Inferior parietal cortex (tissue), 1 donor: ENCODE data around the gene NUDCD3.

Experiments used
- DNase-seq: peaks from one replicate; pipeline ENCODE4 v3.0.0-alpha.2; 2016; ENCODE audit errors: extremely low spot score

NUDCD3 gene

DNA sequence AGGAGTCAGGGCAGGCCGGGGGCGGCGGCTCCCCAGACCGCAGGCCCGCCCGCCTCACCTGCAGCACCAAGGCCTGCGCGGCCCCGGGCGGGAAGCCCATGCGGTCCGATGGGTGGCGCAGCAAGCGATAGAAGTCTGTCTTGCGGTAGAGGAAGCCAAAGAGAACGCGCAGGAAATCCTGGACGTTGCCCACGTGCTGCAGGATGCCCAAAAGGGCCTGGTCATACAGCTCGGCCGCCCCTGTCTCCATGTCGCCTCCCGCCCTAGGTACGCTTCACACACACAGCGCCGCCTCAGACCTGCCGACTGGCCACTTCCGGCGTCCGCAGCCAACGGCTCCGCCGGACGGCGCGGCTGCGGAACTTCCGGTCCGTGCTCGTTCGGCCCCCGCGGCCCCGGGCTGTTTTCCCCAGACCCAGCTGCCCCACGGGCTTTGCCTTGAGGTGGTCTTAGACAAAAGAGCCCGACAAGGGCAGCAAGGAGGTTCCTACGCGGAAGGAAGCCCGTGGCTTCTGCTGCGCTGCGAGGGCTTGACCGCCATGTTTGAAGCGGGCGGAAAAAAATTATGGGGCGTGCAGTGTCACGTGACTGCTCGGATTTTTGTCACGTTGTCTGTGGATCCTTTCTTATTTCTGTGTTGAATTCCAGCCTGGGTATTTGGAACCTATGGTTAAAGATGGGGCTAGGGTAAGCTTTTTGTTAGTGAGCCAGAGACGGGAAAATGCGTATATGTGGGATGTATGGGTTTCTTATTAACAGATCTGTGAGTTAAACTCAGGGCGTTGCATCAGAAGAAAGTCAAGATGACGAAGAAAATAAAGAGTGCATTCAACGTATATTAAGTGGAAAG is at the start of gene NUDCD3:
NUDCD3 (minus strand) TSS at position 308 of the 850 bp plus-strand sequence; CDS start at position 250, 58 bp downstream.
- peak; percentile 93 for DNase-seq

DNA sequence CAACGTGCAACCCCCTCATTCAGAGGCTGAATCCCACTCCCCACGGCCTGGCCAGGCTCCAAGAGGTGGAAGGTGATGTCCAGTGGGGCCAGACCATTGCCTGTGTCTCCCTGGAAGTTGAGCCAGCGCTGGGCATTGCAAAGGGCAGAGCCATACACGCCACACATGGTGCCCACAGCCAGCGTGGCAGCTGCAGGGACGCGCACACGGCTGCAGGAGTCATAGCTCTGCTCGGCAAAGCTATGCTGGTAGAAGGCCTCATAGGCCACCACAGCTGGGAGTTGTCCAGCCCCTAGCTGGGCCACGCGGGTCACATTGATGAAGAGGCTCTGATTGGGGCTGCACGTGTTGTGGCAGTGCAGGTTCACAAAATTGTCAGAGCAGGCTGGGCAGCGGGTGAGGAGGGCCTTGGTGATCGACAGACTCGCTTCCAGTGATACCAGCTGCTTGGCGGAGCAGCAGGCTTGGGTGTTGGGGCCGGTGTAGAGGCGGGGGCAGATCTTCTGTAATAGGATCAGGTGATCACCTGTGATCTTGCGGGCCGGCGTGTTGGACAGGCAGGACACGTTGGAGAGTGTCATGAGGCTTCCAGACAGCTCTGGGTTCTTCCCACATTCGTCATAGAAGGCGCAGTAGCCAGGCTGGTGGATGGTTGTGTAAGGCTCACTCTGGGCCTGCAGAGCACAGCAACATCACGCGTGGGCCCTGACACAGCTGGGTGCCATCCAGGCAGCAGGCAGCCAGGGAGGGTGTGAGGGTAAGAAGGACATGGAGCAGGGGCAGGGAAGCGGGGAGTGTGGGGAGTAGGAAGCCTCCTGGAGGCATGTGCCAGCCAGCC is 49.4 kb upstream of the NUDCD3 start:
- DNase-seq, result no peak

DNA sequence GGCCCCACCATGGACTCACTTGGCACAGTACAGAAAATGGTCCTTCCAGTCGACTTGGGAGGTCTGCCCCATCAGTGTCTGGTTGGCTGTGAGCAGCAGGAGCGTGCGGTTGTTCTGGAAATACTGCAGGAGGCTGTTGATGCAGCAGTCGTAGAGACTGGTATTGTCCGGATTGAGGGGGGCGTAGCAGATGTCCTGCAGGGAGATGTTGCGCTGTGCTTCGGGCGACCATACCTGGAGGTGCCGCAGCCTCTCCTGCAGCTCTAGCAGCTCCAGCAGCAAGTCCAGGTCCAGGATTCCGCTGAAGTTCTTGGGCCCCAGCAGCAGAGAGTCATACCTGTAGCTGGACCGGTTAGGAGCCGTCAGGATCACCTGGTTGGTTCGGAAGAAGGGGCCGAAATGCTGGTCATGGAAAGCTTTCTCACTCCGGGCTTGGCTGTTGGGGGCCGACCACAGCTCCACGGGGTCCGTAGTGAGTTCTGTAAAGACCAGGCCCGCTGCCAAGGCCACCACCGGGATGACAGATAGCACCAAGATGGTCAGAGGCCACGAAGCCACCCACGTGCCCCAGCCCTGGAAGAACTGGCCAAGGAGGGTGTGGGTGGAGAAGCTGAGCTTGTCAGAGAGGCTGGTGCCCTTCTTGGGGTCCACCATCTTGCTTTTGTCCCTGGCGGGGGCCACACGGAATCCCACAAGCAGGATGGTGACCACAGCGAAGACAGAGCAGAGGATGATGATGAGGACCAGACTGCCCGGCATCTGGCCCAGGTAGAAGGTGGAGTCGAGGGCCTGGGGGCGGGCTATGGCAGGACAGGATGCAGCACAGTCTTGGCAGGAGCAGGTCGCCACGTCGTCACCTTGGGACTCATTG is 48.6 kb upstream of the NUDCD3 start:
- DNase-seq, result no peak

DNA sequence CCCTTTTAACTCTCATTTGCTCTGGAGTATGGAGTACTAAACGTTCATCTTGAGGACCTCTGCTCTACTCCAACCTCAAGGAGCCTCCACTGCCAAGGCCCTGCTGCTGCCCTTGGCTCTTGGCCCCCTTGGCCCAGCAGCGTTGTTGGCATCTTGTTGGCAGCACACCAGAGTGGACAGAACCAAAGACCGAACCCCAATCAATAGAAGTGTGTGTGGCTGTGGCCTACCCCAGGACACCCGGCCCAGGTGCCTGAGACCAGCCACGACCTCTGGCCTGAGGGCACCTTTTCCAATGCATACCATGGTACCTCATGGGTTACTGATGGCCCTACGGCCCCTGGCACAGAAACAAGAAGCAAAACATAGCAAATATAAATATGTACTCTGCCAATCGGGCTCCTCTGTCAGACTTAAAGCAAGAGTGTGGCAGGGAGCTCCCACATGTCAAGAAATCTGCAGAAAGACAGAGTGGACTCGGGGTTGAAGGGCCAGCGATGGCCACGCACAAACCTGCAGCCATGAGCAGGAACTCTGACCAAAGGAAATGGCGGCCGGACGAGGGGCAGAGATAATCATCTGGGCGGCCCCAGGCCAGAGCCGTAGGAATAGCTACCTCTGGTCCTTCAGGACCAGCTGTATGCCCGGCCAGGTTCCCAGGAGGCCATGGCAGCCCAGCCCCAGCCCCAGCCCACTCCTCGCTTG is 47.8 kb upstream of the NUDCD3 start:
- no peak for DNase-seq

DNA sequence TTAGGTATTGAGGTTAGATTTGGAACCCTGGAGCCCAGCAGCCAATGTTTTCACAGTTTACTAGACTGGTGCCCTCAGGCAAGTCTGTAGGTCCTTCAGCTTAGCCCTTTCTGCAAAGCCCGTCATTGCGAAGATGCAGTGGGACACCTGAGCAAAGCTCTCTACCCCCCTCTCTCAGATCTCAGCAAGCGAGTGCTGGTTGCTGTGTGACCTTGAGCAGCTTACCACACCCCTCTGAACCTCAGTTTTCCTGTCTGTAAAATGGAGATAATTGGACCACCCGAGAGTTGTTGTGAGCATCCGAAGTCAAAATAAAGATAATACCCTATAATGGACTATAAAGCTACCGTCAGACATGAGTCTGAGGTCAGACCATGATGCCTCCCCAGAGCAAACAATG is 47.0 kb upstream of the NUDCD3 start:
- DNase-seq, result no peak

DNA sequence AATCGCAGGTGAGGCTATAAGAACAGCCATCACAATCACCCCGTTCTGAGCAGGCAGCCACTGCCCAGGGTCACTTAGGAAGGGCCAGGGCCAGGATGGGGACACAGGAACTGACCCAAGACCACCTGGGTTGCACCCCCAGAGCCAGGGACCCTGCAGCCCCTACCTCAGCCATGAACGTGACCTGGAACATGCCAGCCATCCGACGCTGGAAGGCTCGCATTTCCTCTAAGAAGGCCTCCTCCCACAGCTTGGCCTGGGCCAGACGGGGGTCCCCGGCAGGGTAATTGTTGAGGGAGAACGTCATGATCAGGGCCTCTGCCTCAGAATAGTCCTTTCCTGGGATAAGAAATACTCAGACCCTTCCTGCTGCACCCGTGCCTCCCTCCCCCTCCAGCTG is 45.6 kb upstream of the NUDCD3 start:
- DNase-seq, result no peak

DNA sequence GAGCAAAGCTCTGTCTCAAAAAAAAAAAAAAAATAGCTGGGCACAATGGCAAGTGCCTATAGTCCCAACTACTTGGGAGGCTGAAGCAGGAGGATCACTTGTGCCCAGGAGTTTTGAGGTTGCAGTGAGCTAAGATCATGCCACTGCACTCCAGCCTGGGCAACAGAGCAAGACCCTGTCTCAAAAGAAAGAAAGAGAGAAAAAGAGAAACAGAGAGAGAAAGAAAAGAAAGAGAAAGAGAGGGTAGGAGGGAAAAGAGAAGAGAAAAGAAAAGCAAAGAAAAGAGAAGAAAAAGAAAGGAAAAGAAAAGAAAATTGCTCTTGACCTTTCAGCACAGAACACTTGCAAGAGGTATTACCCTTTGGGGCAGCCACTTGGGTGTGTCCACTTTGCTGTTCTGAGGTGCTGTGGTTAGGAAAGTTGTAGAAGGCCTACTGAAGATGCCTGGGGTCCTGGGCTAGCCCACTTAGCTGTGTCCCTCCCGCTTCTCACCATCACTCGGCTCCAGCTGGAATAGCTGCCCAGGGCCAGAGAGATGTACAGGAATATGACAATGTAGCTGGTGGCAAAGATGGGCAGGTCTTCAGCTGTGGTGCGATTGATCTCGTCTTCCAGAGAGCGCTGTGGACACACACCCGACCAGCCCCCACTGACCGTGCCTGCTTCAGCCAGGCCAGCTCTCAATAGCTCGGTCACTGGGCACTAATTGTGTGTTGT is 45.0 kb upstream of the NUDCD3 start:
- no peak for DNase-seq

DNA sequence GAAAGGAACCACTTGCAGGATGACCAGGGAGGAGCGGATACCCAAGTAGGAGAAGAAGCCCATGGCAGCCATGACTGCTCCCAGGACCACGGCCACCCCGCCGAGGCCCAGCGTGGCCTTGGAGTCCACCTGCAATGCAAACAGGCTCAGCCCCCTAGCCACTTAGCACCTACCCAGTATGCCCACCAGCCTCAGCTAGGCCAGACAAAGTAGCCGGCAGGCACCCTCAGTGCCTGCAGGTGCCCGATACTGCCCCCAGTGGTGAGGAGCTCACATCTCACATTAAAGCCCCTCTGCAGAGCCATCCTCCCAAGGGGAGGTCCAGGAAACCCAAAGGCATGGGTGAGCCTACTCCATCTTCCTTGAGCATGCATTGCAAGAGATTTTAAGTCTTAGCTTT is 44.0 kb upstream of the NUDCD3 start:
- peak; percentile 5 for DNase-seq

DNA sequence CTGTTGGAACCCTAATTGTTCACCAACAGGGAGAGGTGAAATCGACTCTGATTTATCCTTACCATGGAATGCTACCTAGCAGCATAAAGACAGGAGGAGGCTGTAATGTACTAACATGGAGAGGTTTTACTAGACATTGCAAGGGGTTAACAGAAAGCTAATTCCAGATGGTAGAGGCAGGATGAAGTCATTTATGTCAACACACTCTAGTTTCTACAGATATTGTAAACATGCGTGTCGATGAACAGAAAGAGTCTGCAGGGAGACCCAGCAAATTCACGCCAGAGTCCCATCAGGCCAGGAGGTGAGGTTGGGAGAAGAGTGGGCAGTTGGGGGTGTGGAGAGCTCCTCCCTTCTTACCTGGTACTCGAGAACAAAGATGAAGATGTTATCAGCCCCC is 43.6 kb upstream of the NUDCD3 start:
- no peak for DNase-seq

DNA sequence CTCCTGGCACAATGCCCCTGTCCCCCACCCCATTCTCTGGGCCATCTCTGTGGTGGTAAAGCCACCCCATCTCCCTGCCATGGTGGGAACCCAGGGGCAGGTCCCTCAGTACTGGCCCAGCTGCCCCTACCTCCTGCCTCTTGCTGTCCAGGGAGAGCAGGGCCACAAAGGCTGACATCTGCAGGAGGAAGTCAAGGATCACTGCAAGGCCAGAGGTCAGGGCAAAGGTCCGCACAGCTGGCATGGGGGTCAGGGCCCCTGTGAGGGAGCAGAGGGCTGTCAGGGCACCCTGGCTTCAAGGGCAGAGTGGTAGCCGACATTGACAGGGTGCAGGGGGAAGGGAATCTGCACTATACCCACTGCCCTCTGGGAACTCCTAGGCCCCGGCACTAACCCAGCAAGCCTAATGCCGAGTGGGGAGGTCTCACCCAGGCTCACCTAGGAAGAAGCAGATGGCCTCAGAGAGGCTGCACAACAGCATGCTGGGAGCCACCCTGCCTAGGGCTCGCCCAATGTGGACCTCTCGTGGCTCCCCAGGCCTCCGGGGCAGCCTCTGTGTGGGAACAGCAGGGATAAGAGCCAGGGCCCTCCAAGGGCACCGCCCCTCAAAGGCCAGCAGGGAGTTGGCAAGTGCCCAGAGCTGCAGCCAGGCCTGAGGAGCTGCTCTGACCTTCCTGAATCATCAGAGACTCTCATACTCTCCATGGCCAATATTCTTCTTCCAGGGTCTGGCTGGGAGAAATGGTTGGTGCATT is 43.0 kb upstream of the NUDCD3 start:
- no peak for DNase-seq

DNA sequence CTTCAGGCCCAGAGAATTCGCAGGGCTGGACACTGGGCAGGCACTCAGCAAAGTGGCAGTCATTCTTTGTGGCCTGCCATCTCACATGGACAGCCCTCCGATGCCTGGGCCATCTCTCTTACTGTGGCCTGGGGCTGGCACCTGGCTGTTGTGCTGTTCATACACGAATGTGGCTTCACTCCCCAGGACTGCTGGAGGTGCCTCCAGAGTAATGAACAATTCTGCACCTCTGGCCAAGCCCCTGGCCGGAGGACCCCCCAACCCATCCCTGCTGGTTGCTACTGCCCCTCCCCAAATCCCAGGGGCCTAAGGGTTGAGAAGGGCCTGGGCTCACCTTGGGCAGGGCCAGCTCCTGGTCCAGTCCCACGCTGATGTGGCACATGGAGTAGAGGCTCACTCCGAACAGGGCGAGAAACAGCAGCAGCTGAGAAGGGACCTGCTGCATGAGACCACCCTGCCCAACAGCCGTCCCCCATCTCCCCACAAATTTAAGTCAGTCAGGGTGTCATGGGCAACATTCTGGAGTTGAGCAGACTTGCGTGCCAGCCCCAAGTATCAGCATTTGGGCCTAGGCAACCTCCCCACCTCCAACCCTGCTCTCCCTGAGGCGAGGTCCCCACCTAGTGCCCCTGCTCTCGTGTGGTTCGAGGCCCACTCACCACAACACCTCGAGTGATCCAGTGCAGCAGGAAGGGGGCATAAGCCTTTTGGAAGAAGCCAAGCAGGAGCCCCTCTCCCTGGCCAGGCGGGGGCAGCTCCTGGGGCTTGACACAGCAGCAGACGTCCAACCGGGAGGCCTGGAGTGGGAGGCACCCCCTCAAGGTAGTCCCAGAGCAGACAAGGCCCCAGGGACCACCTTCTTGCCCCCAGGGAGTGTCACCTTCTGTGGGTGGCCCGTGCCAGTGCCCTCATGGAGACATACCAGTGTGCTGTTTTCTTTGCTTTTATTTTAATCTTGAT is 41.2 kb upstream of the NUDCD3 start:
- no peak for DNase-seq

DNA sequence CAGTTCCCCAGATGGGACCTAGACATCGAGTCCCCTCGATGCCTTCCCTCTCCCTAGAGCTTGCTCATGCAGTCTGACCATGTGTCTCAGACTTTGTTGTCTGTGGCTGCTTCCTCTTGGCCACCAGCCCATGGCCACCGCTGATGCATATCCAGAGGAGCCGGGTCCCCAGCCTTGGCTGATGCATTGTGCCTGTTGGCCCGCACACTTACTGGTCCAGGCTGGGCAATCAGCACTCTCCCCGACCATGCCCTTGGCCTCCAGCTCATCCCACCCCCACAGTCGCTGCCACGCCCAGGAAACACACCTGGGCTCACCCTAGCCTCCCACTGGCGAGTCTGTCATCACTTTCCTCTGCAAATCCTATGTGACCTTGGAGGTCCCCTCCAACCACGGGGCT is 40.5 kb upstream of the NUDCD3 start:
- no peak for DNase-seq

DNA sequence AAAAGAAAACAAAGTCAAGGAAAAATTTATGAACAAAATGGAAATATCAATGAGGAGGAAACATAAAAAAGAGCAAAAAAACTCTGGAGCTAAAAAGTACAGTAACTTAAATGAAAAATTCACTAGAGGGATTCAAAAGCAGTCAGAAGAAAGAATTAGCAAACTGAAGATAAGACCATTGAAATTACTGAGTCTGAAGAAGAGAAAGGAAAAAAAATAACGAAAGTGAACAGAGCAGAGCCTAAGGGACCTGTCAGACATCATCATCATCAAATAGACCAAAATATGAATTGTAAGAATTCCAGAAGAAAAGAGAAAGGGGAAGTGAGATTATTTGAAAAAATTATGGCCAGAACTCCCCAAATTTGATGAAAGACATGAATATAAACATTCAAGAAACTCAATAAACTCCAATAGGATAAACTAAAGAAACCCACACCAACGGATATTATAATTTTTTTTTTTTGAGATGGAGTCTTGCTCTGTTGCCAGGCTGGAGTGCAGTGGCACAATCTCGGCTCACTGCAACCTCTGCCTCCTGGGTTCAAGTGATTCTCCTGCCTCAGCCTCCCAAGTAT is 34.4 kb upstream of the NUDCD3 start:
- no peak for DNase-seq

DNA sequence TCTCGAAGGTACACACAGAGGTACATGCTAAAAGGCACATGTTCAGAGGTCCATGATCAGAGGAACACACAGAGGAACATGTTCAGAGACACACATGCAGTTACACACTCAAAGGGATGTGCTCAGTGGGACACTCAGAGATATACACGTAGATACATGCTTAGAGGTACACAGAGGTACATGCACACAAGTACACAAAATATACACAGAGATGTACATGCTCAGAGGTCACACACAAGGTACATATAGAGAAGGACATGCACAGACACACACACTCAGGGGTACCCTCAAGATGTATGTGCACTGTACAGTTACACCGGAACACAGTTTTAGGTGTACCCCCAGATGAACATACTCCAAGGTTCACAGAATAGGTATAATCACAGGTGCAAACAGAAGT is 31.9 kb upstream of the NUDCD3 start:
- DNase-seq, result no peak

DNA sequence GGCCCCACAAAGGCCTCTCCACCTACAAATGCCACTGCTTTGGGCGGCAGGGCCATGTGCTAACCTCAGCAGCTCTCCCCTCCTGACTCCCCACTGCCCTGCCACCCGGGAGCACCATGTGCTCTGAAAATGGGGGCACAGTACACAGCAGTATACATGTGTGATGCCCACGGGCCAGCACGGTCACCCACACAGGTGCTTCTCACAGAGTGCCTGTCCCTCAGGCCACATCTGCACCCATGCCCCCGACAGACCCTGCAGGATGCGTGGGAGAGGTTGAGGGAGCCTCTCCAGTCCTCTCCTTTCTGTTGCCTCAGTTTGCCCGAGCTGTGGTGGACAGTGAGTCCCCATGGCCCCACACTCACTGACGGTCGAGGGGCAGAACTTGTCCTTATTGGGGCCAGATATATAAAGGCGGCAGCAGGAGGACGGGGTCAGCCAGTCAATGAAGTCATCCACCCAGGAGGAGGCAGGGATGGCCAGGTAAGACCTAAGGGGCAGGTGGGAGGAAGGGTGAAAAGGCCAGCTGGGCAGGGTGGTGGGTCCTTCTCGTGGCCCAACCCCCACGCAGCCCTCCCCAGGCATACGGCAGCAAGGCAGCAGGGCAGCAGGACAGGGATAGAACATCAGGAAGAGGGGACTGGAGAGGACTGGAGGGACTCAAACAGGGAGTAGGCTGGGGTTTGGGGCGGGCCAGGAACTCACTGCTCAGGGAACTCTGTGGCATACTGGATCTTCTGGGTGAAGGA is 31.1 kb upstream of the NUDCD3 start:
- no peak for DNase-seq

DNA sequence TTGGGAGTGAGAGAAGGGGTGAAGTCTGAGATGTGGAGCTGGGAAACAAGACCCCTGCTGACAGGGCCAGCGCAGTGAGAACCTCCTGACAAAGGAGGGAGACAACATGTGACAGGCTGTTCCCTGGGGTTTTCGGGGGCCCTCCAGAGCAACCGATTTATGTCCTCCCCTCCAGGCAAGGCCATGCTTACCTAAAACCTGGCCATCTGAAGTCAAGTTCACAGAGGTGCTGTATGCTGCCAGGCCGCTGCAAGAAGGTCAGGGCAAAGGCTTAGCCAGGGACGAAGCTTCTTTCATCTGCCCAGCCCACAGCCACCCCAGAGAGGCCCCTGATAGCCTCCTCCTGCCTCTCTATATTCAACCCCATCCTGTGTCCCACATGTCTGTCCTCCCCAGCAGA is 30.1 kb upstream of the NUDCD3 start:
- DNase-seq, result no peak

DNA sequence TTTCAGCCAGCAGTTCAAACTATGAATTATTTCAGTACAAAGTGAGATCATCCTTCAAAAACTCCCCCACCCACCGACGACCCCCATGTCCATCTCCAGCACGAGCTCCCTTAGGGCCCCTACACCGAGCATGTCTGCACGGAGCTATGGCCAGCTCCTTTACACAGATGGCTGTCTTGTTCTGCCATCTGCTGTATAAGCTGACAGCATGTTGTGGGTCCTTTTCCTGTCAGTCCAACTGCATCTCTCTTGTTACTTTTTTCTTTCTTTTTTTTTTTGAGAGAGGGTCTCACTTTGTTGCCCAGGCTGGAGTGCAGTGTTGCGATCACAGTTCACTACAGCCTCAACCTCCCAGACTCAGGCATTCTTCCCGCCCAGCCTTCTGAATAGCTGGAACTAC is 29.1 kb upstream of the NUDCD3 start:
- no peak for DNase-seq

DNA sequence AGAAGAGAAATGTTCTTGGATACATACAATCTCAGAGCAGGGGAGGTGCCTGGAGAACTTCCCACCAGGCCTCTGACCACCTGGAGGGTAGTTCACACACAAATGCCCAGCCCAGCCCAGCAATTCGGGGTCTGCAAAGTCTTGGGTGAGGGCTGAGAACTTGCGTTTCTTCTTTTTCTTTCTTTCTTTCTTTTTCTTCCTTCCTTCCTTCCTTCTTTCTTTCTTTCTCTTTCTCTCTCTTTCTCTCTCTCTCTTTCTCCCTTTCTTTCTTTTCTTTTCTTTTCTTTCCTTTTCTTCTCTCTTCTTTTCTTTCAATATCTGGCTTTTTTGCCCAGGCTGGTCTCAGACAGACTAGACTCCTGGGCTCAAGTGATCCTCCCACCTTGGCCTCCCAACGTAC is 28.3 kb upstream of the NUDCD3 start:
- no peak for DNase-seq
